Measurements from ENCODE around the gene FZD1.
"Not testable (repeated sequence)": the region's sequence is repeated elsewhere in the genome, so short reads cannot be mapped to it uniquely, and the experiment has no call there.

Gene FZD1

GRCh38 chr7:91302794-91303193 is 38.6 kb downstream of the FZD1 start:
- no peak for DNase-seq

- DNase-seq: no peak
Measured at GRCh38 chr7:91306266-91306665, 42.0 kb downstream of the FZD1 start.

GRCh38 chr7:91307467-91307866 is 43.2 kb downstream of the FZD1 start:
- no peak for DNase-seq

GRCh38 chr7:91308191-91308590 is 44.0 kb downstream of the FZD1 start:
- not testable (repeated sequence) for DNase-seq

GRCh38 chr7:91310830-91311460 is 46.7 kb downstream of the FZD1 start:
- no peak for DNase-seq

- no peak for DNase-seq
Measured at GRCh38 chr7:91311839-91312238, 47.6 kb downstream of the FZD1 start.

- no peak for DNase-seq
Measured at GRCh38 chr7:91313113-91313512, 48.9 kb downstream of the FZD1 start.

GRCh38 chr7:91314591-91315323 is 50.5 kb downstream of the FZD1 start:
- no peak for DNase-seq

- no peak for DNase-seq
Measured at GRCh38 chr7:91316426-91316825, 52.2 kb downstream of the FZD1 start.

GRCh38 chr7:91319351-91319750 is 55.1 kb downstream of the FZD1 start:
- no peak for DNase-seq

- DNase-seq: no peak
Measured at GRCh38 chr7:91320366-91321078, 56.3 kb downstream of the FZD1 start.

Data from activated CD4-positive, alpha-beta T cell treated with anti-CD3 and anti-CD28 coated beads for 4 hours (primary cell).